GM23338 (cell line): ENCODE measurements around the gene FMN1. TPM values are rescaled to one million over a fixed set of nuclear protein-coding genes. Genes with fewer than 3 reads are reported as not detected.

Experiments
- ATAC-seq: fragments of 200-7000 bp; cut with Tn5 transposase; 3 replicates; pipeline ENCODE4 v1.9.1; 2020
- DNase-seq: peaks from one replicate; pipeline ENCODE4 v3.0.0-alpha.2; 2015; ENCODE audit warnings: low spot score
- H2AFZ ChIP-seq: fragments of 200-600 bp; sonication (generic); 2 replicates; pipeline ENCODE4 v1.8.0; 2016; ENCODE audit warnings: antibody characterized with exemption, mild to moderate bottlenecking, moderate library complexity
- H3F3A ChIP-seq: fragments of 200-600 bp; sonication (generic); replicated peaks from 2 replicates; pipeline ENCODE4 v1.8.0; 2017; ENCODE audit warnings: antibody characterized with exemption, mixed run types, low read depth
- H3K27ac ChIP-seq: fragments of 200-600 bp; sonication (generic); 2 replicates; pipeline ENCODE4 v1.6.1; 2016; ENCODE audit warnings: low read depth
- H3K27me3 ChIP-seq: fragments of 200-600 bp; sonication (generic); 2 replicates; pipeline ENCODE4 v1.8.0; 2016; ENCODE audit warnings: mild to moderate bottlenecking, mixed run types, moderate library complexity; ENCODE audit not compliant: insufficient read depth
- H3K36me3 ChIP-seq: fragments of 200-600 bp; sonication (generic); 2 replicates; pipeline ENCODE4 v1.8.0; 2016; ENCODE audit warnings: mild to moderate bottlenecking; ENCODE audit not compliant: insufficient read depth
- H3K4me1 ChIP-seq: fragments of 200-600 bp; sonication (generic); 2 replicates; pipeline ENCODE4 v1.8.0; 2016; ENCODE audit warnings: mild to moderate bottlenecking, moderate library complexity; ENCODE audit not compliant: insufficient read depth
- H3K4me2 ChIP-seq: fragments of 200-600 bp; sonication (generic); 2 replicates; pipeline ENCODE4 v1.7.1; 2017; ENCODE audit warnings: mixed run types
- H3K4me3 ChIP-seq: fragments of 200-600 bp; sonication (generic); 2 replicates; pipeline ENCODE4 v1.6.1; 2016; ENCODE audit warnings: mixed run types
- H3K79me2 ChIP-seq: fragments of 200-600 bp; sonication (generic); replicated peaks from 2 replicates; pipeline ENCODE4 v1.8.0; 2017; ENCODE audit warnings: mild to moderate bottlenecking; ENCODE audit not compliant: insufficient read depth
- H3K9me2 ChIP-seq: fragments of 200-600 bp; sonication (generic); 2 replicates; pipeline ENCODE4 v1.8.0; 2017; ENCODE audit not compliant: insufficient read depth
- H4K20me1 ChIP-seq: fragments of 200-600 bp; sonication (generic); replicated peaks from 2 replicates; pipeline ENCODE4 v1.8.0; 2017; ENCODE audit warnings: mild to moderate bottlenecking; ENCODE audit not compliant: insufficient read depth
- H3K27ac Mint-ChIP-seq: 2 replicates; pipeline ENCODE4 v1.8.0; 2020; ENCODE audit warnings: inconsistent platforms, mild to moderate bottlenecking, moderate library complexity, mixed read lengths
- H3K27me3 Mint-ChIP-seq: 3 replicates; pipeline ENCODE4 v1.8.0; 2022; ENCODE audit warnings: low read depth, mild to moderate bottlenecking, moderate library complexity, mixed read lengths, inconsistent platforms; ENCODE audit not compliant: insufficient read depth, poor library complexity
- H3K36me3 Mint-ChIP-seq: 3 replicates; pipeline ENCODE4 v1.8.0; 2021; ENCODE audit warnings: low read depth, mild to moderate bottlenecking, inconsistent platforms, moderate library complexity, mixed read lengths
- H3K4me1 Mint-ChIP-seq: 3 replicates; pipeline ENCODE4 v1.8.0; 2020; ENCODE audit warnings: mild to moderate bottlenecking, inconsistent platforms, mixed read lengths
- H3K4me3 Mint-ChIP-seq: 3 replicates; pipeline ENCODE4 v1.8.0; 2021; ENCODE audit warnings: moderate library complexity, mild to moderate bottlenecking, inconsistent platforms, mixed read lengths
- H3K9me3 Mint-ChIP-seq: 3 replicates; pipeline ENCODE4 v1.8.0; 2020; ENCODE audit warnings: moderate library complexity, mild to moderate bottlenecking, inconsistent platforms, mixed read lengths
- CREB1 ChIP-seq: fragments of 250-450 bp; sonication (Bioruptor Pico); IDR thresholded peaks from 2 replicates; pipeline ENCODE4 v1.5.0; 2020; ENCODE audit warnings: low read depth, mild to moderate bottlenecking, moderate library complexity
- EZH2 ChIP-seq: fragments of 200-600 bp; sonication (generic); IDR thresholded peaks from one replicate; pipeline ENCODE4 v1.8.0; 2017; ENCODE audit warnings: antibody characterized with exemption, mild to moderate bottlenecking, low read depth; ENCODE audit not compliant: unreplicated experiment
- EZH2phosphoT487 ChIP-seq: fragments of 200-600 bp; sonication (generic); IDR thresholded peaks from one replicate; pipeline ENCODE4 v1.8.1; 2018; ENCODE audit warnings: antibody characterized with exemption; ENCODE audit not compliant: unreplicated experiment
- JUNB ChIP-seq: IDR thresholded peaks from one replicate; pipeline ENCODE4 v1.6.1; 2016; ENCODE audit warnings: antibody characterized with exemption; ENCODE audit not compliant: unreplicated experiment
- NANOG ChIP-seq: IDR thresholded peaks from 2 replicates; pipeline ENCODE4 v1.6.1; 2016; ENCODE audit warnings: antibody characterized with exemption, borderline replicate concordance
- POLR2AphosphoS5 ChIP-seq: IDR thresholded peaks from 2 replicates; pipeline ENCODE4 v1.6.1; 2016; ENCODE audit warnings: antibody characterized with exemption, low read depth
- REST ChIP-seq: IDR thresholded peaks from one replicate; pipeline ENCODE4 v1.6.1; 2018; ENCODE audit warnings: antibody characterized with exemption; ENCODE audit not compliant: unreplicated experiment
- STAT1 ChIP-seq: IDR thresholded peaks from one replicate; pipeline ENCODE4 v1.6.1; 2016; ENCODE audit warnings: antibody characterized with exemption; ENCODE audit not compliant: unreplicated experiment
- ZNF114 ChIP-seq: fragments of 250-450 bp; sonication (Bioruptor Pico); IDR thresholded peaks from 2 replicates; pipeline ENCODE4 v1.5.0; 2020; ENCODE audit warnings: mild to moderate bottlenecking, moderate library complexity
- ZNF331 ChIP-seq: fragments of 250-450 bp; sonication (Bioruptor Pico); IDR thresholded peaks from 2 replicates; pipeline ENCODE4 v1.5.0; 2020; ENCODE audit warnings: low read depth, mild to moderate bottlenecking, moderate library complexity
- polyA plus RNA-seq: library from polyadenylated mRNA; unstranded; fragments of >200 nt; fragmentation: Nextera tagmentation; extraction: Ambion mirVana; gene quantifications from 2 replicates; pipeline ENCODE4 v1.2.1, GENCODE V29; 2016
- total RNA-seq: library from RNA; depleted of rRNA; stranded (reverse); fragments of >200 nt; shearing (Covaris generic); gene quantifications from 2 replicates; pipeline ENCODE4 v1.2.3, GENCODE V29; 2014
- TF ChIP-seq, protein P1 (sequence below): IDR thresholded peaks from 2 replicates; pipeline ENCODE4 v1.6.1; 2016; ENCODE audit warnings: antibody characterized with exemption
- TF ChIP-seq, protein P2 (sequence below), 2 experiments: fragments of 200-600 bp in 1 of 2; sonication (generic) in 1 of 2; conservative IDR thresholded peaks; 2 replicates each; pipeline versions ENCODE4 v1.5.1 to v1.6.1; 2016 to 2017; ENCODE audit warnings: antibody characterized with exemption in 2 of 2, low read depth in 2 of 2, mild to moderate bottlenecking in 2 of 2, moderate library complexity in 1 of 2
- TF ChIP-seq, protein P3 (sequence below): fragments of 250-450 bp; sonication (Bioruptor Pico); IDR thresholded peaks from 2 replicates; pipeline ENCODE4 v1.5.0; 2020; ENCODE audit warnings: mild to moderate bottlenecking, moderate library complexity

The FMN1 gene
- total and polyA plus RNA-seq, 2 experiments from 2014 or later: 1.2 to 1.6 TPM

- Mint-ChIP-seq H3K36me3 (no peaks in the 10 kb centered on the region), H3K4me1 (peaks cover 39% of the 10 kb centered on the region)
- no peak overlapping the region for H3K4me3 ChIP-seq
These were observed 293.3 kb downstream of the FMN1 start for GRCh38 chr15:32901192-32901591.

More at GRCh38 chr15:32901192-32901591, 293.3 kb downstream of the FMN1 start:
- Mint-ChIP-seq H3K27me3 (peaks cover 8% of the 10 kb centered on the region), H3K27ac (no peak overlapping the region), H3K9me3 (no peaks in the 10 kb centered on the region), H3K4me3 (no peak overlapping the region)
- no peak for DNase-seq
- no peaks in the 10 kb centered on the region for H4K20me1 ChIP-seq
- no peaks in the 10 kb centered on the region for H3K36me3 ChIP-seq
- H3K4me1 ChIP-seq: peaks cover 40% of the 10 kb centered on the region
- H3K27ac ChIP-seq: no peak overlapping the region
- H2AFZ ChIP-seq: no peak overlapping the region
- H3K79me2 ChIP-seq: no peaks in the 10 kb centered on the region
- TF ChIP-seq ZNF114 (CRISPR knock-in tag) (no peak), NANOG (no peak), STAT1 (no peak), EZH2 (no peak), CREB1 (CRISPR knock-in tag) (no peak), ZNF331 (CRISPR knock-in tag) (no peak), REST (no peak), EZH2phosphoT487 (no peak), JUNB (no peak), POLR2AphosphoS5 (no peak)
- TF ChIP-seq, protein P1, sequence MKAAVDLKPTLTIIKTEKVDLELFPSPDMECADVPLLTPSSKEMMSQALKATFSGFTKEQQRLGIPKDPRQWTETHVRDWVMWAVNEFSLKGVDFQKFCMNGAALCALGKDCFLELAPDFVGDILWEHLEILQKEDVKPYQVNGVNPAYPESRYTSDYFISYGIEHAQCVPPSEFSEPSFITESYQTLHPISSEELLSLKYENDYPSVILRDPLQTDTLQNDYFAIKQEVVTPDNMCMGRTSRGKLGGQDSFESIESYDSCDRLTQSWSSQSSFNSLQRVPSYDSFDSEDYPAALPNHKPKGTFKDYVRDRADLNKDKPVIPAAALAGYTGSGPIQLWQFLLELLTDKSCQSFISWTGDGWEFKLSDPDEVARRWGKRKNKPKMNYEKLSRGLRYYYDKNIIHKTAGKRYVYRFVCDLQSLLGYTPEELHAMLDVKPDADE: no peak
- TF ChIP-seq, protein P2, sequence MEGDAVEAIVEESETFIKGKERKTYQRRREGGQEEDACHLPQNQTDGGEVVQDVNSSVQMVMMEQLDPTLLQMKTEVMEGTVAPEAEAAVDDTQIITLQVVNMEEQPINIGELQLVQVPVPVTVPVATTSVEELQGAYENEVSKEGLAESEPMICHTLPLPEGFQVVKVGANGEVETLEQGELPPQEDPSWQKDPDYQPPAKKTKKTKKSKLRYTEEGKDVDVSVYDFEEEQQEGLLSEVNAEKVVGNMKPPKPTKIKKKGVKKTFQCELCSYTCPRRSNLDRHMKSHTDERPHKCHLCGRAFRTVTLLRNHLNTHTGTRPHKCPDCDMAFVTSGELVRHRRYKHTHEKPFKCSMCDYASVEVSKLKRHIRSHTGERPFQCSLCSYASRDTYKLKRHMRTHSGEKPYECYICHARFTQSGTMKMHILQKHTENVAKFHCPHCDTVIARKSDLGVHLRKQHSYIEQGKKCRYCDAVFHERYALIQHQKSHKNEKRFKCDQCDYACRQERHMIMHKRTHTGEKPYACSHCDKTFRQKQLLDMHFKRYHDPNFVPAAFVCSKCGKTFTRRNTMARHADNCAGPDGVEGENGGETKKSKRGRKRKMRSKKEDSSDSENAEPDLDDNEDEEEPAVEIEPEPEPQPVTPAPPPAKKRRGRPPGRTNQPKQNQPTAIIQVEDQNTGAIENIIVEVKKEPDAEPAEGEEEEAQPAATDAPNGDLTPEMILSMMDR (conservative IDR thresholded peaks at IDR 0.05; ENCODE audit: low read depth in 2 of 2): no peak
- TF ChIP-seq, protein P3, sequence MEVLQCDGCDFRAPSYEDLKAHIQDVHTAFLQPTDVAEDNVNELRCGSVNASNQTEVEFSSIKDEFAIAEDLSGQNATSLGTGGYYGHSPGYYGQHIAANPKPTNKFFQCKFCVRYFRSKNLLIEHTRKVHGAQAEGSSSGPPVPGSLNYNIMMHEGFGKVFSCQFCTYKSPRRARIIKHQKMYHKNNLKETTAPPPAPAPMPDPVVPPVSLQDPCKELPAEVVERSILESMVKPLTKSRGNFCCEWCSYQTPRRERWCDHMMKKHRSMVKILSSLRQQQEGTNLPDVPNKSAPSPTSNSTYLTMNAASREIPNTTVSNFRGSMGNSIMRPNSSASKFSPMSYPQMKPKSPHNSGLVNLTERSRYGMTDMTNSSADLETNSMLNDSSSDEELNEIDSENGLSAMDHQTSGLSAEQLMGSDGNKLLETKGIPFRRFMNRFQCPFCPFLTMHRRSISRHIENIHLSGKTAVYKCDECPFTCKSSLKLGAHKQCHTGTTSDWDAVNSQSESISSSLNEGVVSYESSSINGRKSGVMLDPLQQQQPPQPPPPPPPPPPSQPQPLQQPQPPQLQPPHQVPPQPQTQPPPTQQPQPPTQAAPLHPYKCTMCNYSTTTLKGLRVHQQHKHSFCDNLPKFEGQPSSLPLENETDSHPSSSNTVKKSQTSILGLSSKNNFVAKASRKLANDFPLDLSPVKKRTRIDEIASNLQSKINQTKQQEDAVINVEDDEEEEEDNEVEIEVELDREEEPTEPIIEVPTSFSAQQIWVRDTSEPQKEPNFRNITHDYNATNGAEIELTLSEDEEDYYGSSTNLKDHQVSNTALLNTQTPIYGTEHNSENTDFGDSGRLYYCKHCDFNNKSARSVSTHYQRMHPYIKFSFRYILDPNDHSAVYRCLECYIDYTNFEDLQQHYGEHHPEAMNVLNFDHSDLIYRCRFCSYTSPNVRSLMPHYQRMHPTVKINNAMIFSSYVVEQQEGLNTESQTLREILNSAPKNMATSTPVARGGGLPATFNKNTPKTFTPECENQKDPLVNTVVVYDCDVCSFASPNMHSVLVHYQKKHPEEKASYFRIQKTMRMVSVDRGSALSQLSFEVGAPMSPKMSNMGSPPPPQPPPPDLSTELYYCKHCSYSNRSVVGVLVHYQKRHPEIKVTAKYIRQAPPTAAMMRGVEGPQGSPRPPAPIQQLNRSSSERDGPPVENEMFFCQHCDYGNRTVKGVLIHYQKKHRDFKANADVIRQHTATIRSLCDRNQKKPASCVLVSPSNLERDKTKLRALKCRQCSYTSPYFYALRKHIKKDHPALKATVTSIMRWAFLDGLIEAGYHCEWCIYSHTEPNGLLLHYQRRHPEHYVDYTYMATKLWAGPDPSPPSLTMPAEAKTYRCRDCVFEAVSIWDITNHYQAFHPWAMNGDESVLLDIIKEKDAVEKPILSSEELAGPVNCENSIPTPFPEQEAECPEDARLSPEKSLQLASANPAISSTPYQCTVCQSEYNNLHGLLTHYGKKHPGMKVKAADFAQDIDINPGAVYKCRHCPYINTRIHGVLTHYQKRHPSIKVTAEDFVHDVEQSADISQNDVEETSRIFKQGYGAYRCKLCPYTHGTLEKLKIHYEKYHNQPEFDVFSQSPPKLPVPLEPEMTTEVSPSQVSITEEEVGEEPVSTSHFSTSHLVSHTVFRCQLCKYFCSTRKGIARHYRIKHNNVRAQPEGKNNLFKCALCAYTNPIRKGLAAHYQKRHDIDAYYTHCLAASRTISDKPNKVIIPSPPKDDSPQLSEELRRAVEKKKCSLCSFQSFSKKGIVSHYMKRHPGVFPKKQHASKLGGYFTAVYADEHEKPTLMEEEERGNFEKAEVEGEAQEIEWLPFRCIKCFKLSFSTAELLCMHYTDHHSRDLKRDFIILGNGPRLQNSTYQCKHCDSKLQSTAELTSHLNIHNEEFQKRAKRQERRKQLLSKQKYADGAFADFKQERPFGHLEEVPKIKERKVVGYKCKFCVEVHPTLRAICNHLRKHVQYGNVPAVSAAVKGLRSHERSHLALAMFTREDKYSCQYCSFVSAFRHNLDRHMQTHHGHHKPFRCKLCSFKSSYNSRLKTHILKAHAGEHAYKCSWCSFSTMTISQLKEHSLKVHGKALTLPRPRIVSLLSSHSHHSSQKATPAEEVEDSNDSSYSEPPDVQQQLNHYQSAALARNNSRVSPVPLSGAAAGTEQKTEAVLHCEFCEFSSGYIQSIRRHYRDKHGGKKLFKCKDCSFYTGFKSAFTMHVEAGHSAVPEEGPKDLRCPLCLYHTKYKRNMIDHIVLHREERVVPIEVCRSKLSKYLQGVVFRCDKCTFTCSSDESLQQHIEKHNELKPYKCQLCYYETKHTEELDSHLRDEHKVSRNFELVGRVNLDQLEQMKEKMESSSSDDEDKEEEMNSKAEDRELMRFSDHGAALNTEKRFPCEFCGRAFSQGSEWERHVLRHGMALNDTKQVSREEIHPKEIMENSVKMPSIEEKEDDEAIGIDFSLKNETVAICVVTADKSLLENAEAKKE (CRISPR knock-in tag): no peak
- H3K4me2 ChIP-seq: no peak overlapping the region
- ATAC-seq: no peak
- H3K27me3 ChIP-seq: peaks cover 8% of the 10 kb centered on the region; the same call in 1 of the 2 replicates
- no peaks in the 10 kb centered on the region; the same call in 1 of the 2 replicates for H3K9me2 ChIP-seq
- H3F3A ChIP-seq: no peaks in the 10 kb centered on the region
